ENCODE data around the gene ATF7.

DNA sequence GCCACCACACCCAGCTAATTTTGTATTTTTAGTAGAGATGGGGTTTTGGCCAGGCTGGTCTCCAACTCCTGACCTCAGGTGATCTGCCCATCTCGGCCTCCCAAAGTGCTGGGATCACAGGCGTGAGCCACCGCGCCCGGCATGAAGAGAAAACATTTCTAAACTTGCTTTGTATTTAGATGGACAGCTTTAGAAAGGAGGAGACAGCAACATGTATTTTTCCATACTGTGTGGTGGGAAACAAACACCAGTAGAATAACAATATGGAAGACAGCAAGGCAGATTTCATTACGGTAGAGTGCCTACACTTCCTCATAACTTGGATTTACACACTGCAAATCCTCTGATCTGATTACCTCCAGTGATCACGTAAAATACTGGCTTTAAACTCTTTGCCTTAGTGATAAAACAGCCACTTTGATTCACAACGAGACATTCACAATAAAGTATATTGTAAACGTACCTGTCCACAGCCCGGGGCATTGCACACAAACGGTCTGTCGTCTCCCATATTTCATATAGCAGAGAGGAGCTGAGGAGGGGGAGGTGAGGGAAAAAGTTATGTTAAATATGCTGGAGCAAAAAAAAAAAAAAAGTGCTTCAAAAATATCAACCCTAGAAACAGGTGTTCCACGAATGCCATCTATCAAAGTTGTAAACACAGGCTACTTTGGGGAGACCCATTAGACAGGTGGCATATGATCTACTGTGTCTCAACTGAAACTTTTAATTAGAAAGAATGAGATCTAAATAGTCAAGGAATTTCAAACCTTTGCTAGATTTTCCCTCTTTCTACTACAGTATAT lies 25.5 kb downstream of the ATF7 start:
- TF ChIP-seq EZH2 (IDR thresholded peaks at IDR 0.05; ENCODE audit: insufficient read depth, poor library complexity, severe bottlenecking) (no peak), EZH2phosphoT487 (IDR thresholded peaks at IDR 0.05; ENCODE audit: insufficient read depth, low read depth) (no peak)

All from GM23248 (cell line).